B cell (primary cell): ENCODE data around the gene CHIT1. TPM values are rescaled to one million over a fixed set of nuclear protein-coding genes. Genes with fewer than 3 reads are reported as not detected.

Experiments used
- ATAC-seq: fragments of 200-7000 bp; cut with Tn5 transposase; one replicate; pipeline ENCODE4 v1.10.0; 2021; ENCODE audit warnings: low read depth, mild to moderate bottlenecking, moderate number of reproducible peaks, moderate library complexity
- CTCF ChIA-PET: fragments of 350-600 bp; sonication (Branson Sonifier 250); formaldehyde crosslinking; loops from one replicate; lab custom pipeline; 2021; ENCODE audit warnings: antibody characterized with exemption, inconsistent platforms; lab: Charles Lee
- POLR2A ChIA-PET: fragments of 350-600 bp; sonication (Branson Sonifier 250); formaldehyde crosslinking; loops from one replicate; lab custom pipeline; 2021; ENCODE audit warnings: antibody characterized with exemption; lab: Charles Lee
- DNase-seq: peaks from one replicate; pipeline ENCODE4 v3.0.0; 2013
- H2AFZ ChIP-seq: 2 replicates; pipeline ENCODE4 v1.6.1; 2012; ENCODE audit warnings: mild to moderate bottlenecking, low read depth, low read length; ENCODE audit not compliant: insufficient read depth, poor library complexity, severe bottlenecking
- H3K27ac ChIP-seq, 2 donors: 1 replicate in 1 of 2; 2 replicates in 1 of 2; pipeline ENCODE4 v1.5.1; 2012 to 2013; ENCODE audit warnings: low read length in 2 of 2, mild to moderate bottlenecking in 2 of 2, moderate library complexity in 1 of 2
- H3K27me3 ChIP-seq, 4 experiments: fragments of 200-600 bp in 1 of 4; sonication (generic) in 1 of 4; replicated peaks in 1 of 4; 1 replicate in 2 of 4; 2 replicates in 2 of 4; pipeline versions ENCODE4 v1.6.1 to v1.7.0; 2013 to 2016; ENCODE audit warnings: low read length in 3 of 4, mild to moderate bottlenecking in 2 of 4, mixed read lengths in 1 of 4, moderate library complexity in 1 of 4; ENCODE audit not compliant: insufficient read depth in 4 of 4, control insufficient read depth in 3 of 4; ENCODE audit errors: control extremely low read depth in 1 of 4
- H3K36me3 ChIP-seq, 2 experiments: replicated peaks in 1 of 2; 1 replicate in 1 of 2; 2 replicates in 1 of 2; pipeline versions ENCODE4 v1.6.1 to v1.7.1; 2013; ENCODE audit warnings: low read length in 1 of 2; ENCODE audit not compliant: insufficient read depth in 2 of 2, control insufficient read depth in 1 of 2; ENCODE audit errors: control extremely low read depth in 1 of 2, extremely low read depth in 1 of 2
- H3K4me1 ChIP-seq, 2 donors: fragments of 200-600 bp in 1 of 2; sonication (generic) in 1 of 2; 1 replicate in 1 of 2; 2 replicates in 1 of 2; pipeline versions ENCODE4 v1.5.1 to v1.6.1; 2013 to 2017; ENCODE audit warnings: low read length in 2 of 2; ENCODE audit not compliant: control insufficient read depth in 2 of 2, insufficient read depth in 2 of 2
- H3K4me2 ChIP-seq: replicated peaks from 2 replicates; pipeline ENCODE3; 2012; ENCODE audit warnings: mild to moderate bottlenecking, low read depth, low read length; ENCODE audit not compliant: poor library complexity, severe bottlenecking
- H3K4me3 ChIP-seq, 5 experiments: fragments of 200-600 bp in 1 of 5; sonication (generic) in 1 of 5; 1 replicate in 3 of 5; 2 replicates in 2 of 5; pipeline versions ENCODE4 v1.5.1 to v1.7.0; 2011 to 2016; ENCODE audit warnings: low read length in 4 of 5, mild to moderate bottlenecking in 4 of 5, low read depth in 2 of 5, control low read depth in 1 of 5, moderate library complexity in 1 of 5; ENCODE audit not compliant: insufficient read depth in 1 of 5; ENCODE audit errors: control extremely low read depth in 1 of 5, extremely low read depth in 1 of 5
- H3K79me2 ChIP-seq: fragments of 200-600 bp; sonication (generic); one replicate; pipeline ENCODE4 v1.6.0; 2016; ENCODE audit warnings: low read length; ENCODE audit not compliant: control insufficient read depth, insufficient read depth
- H3K9ac ChIP-seq: fragments of 200-600 bp; sonication (generic); 2 replicates; pipeline ENCODE4 v1.6.1; 2017; ENCODE audit warnings: mild to moderate bottlenecking, low read length, moderate library complexity
- H3K9me3 ChIP-seq, 3 donors: one replicate each; pipeline versions ENCODE4 v1.6.1 to v1.7.1; 2013; ENCODE audit warnings: low read length in 2 of 3; ENCODE audit not compliant: control insufficient read depth in 2 of 3, insufficient read depth in 1 of 3; ENCODE audit errors: control extremely low read depth in 1 of 3
- H4K20me1 ChIP-seq: 2 replicates; pipeline ENCODE4 v1.6.0; 2012; ENCODE audit warnings: mild to moderate bottlenecking, low read length; ENCODE audit not compliant: insufficient read depth, control insufficient read depth, poor library complexity, severe bottlenecking
- H3K27ac Mint-ChIP-seq: one replicate; pipeline ENCODE4 v1.8.0; 2021; ENCODE audit warnings: mixed read lengths
- H3K27me3 Mint-ChIP-seq: one replicate; pipeline ENCODE4 v1.8.0; 2021; ENCODE audit warnings: mixed read lengths
- H3K4me1 Mint-ChIP-seq: one replicate; pipeline ENCODE4 v1.8.0; 2021; ENCODE audit warnings: mixed read lengths
- H3K4me3 Mint-ChIP-seq: one replicate; pipeline ENCODE4 v1.8.0; 2021; ENCODE audit warnings: mixed read lengths
- H3K9me3 Mint-ChIP-seq: one replicate; pipeline ENCODE4 v1.8.0; 2022; ENCODE audit warnings: mixed read lengths; ENCODE audit not compliant: insufficient read depth
- EZH2 ChIP-seq: IDR thresholded peaks from 2 replicates; pipeline ENCODE4 v1.6.1; 2012; ENCODE audit warnings: borderline replicate concordance, low read depth, mild to moderate bottlenecking, moderate library complexity, low read length; ENCODE audit not compliant: insufficient read depth, poor library complexity, severe bottlenecking
- WGBS: methylation state at CpG from one replicate; pipeline ENCODE4 v1.1.5; 2013; ENCODE audit warnings: missing lambda C conversion rate; ENCODE audit not compliant: insufficient coverage; 5-methylcytosine and 5-hydroxymethylcytosine counted together
- intact Hi-C: fragments of 100-400 bp; cut with micrococcal nuclease; formaldehyde crosslinking; loops from one replicate; pipeline ENCODE4 v1.10.0; 2022
- polyA plus RNA-seq: library from polyadenylated mRNA; depleted of rRNA; stranded (reverse); fragments of >200 nt; gene quantifications from 2 replicates; pipeline ENCODE4 v1.2.3, GENCODE V29; 2012
- total RNA-seq, 2 donors: library from RNA; stranded (reverse); fragments of 120-200 nt in 1 of 2; gene quantifications; 1 replicate in 1 of 2; 2 replicates in 1 of 2; pipeline versions ENCODE4 v1.2.3 to v1.2.4, GENCODE V29; 2013 to 2022
- TF ChIP-seq, protein P1 (sequence below): fragments of 200-600 bp; IDR thresholded peaks from one replicate; pipeline ENCODE4 v1.8.0; 2022; ENCODE audit warnings: antibody characterized with exemption, mild to moderate bottlenecking

CHIT1 gene
- total and polyA plus RNA-seq, 2 donors (not counting 1 experiment from before 2014, with no cell fraction given), result 2.0 to 8.2 TPM

DNA sequence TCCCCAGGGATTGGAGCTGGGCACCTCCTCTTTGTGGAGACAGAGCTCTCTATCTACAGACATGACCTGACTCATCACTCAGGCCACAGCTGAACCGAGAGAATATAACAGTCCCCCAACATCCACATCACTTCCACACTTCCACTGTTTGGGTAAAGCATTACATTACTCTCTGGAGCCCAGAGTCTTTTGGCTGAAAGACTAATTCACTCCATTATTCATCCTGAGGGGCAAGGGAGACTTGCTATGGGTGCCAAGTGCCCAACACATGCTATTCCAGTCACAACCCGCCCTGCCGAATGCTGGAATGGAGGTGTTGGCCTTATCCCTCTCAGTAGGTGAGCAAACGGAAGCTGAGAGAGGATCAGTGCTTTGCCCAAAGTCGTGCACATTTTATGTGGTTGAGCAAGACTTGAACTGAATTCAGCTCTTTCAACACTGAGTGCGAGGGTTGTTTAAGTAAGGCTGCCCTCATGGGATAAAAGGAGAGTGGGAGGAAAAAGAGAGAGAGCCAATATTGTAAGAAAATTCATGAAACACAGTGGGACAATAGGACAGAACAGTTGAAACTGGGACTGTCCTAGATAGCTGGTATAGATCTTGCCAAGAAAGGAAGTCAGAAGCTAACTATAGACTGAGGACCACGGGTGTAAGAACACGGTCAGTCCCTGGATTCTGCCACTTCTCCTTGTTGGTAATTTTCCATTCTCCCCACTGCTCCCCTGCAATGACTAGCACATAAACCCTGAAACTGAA lies 29.5 kb downstream of the CHIT1 start:
- Histone ChIP-seq H3K4me3 (no peak overlapping the region), H3K9me3 (no peaks in the 10 kb centered on the region), H2AFZ (no peak overlapping the region), H4K20me1 (no peaks in the 10 kb centered on the region), H3K9ac (no peak overlapping the region), H3K27ac (no peak overlapping the region), H3K4me1 (no peaks in the 10 kb centered on the region), H3K36me3 (no peaks in the 10 kb centered on the region), H3K4me2 (no peak overlapping the region), H3K79me2 (no peaks in the 10 kb centered on the region), H3K27me3 (peaks cover 0 to 5% (median 2%) of the 10 kb centered on the region in 4 experiments)
- no peak for TF ChIP-seq EZH2
- TF ChIP-seq, protein P1, sequence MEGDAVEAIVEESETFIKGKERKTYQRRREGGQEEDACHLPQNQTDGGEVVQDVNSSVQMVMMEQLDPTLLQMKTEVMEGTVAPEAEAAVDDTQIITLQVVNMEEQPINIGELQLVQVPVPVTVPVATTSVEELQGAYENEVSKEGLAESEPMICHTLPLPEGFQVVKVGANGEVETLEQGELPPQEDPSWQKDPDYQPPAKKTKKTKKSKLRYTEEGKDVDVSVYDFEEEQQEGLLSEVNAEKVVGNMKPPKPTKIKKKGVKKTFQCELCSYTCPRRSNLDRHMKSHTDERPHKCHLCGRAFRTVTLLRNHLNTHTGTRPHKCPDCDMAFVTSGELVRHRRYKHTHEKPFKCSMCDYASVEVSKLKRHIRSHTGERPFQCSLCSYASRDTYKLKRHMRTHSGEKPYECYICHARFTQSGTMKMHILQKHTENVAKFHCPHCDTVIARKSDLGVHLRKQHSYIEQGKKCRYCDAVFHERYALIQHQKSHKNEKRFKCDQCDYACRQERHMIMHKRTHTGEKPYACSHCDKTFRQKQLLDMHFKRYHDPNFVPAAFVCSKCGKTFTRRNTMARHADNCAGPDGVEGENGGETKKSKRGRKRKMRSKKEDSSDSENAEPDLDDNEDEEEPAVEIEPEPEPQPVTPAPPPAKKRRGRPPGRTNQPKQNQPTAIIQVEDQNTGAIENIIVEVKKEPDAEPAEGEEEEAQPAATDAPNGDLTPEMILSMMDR, result no peak
- POLR2A ChIA-PET, result no interaction called here
- WGBS, result 75% methylated on average over 8 of the region's 8 CpGs
- no peak overlapping the region for H3K4me3 Mint-ChIP-seq
- CTCF ChIA-PET, result interaction anchor here (1.5 kb wide), 1 partner anchor 17 kb away, joined by 7 read pairs; no protein-coding TSS in a partner anchor
- intact Hi-C loops, result no loop called here
- no peak overlapping the region for H3K27ac Mint-ChIP-seq
- no peak for DNase-seq
- no peaks in the 10 kb centered on the region for H3K9me3 Mint-ChIP-seq
- H3K27me3 Mint-ChIP-seq, result peaks cover 44% of the 10 kb centered on the region
- no peaks in the 10 kb centered on the region for H3K4me1 Mint-ChIP-seq
- ATAC-seq, result no peak

DNA sequence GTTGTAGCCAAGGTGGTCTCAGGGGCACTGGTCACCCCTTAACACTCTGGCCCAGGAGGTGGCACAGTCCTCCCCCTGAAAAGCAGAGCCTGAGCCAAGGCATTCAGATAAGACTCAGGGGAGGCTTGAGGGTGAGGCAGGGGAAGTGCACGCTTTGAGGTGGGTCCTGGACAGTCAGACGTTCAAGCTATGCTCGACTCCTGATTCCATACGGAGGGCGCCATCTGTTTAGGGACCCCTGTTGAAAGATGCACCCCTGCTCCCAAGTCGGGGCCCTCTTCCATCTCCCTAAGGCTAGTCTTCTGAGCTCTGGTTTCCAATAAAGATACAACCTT lies 30.0 kb downstream of the CHIT1 start:
- ChIA-PET POLR2A (no interaction called here), CTCF (no interaction called here)
- Mint-ChIP-seq H3K4me3 (no peak overlapping the region), H3K9me3 (no peaks in the 10 kb centered on the region), H3K4me1 (no peaks in the 10 kb centered on the region), H3K27ac (no peak overlapping the region), H3K27me3 (peaks cover 44% of the 10 kb centered on the region)
- H3K27ac ChIP-seq, result no peak overlapping the region
- no peaks in the 10 kb centered on the region for H3K36me3 ChIP-seq
- no peaks in the 10 kb centered on the region for H3K9me3 ChIP-seq
- H3K4me3 ChIP-seq, result no peak overlapping the region
- peaks cover 0 to 9% (median 1%) of the 10 kb centered on the region in 4 experiments for H3K27me3 ChIP-seq
- H3K79me2 ChIP-seq, result no peaks in the 10 kb centered on the region
- intact Hi-C loops, result no loop called here
- WGBS, result 93% methylated on average over 6 of the region's 6 CpGs
- no peak overlapping the region for H2AFZ ChIP-seq
- no peak overlapping the region for H3K4me2 ChIP-seq
- DNase-seq (no peak), ATAC-seq (no peak)
- TF ChIP-seq, protein P1, result no peak
- TF ChIP-seq EZH2, result no peak
- H3K9ac ChIP-seq, result no peak overlapping the region
- H4K20me1 ChIP-seq, result no peaks in the 10 kb centered on the region
- H3K4me1 ChIP-seq, result no peaks in the 10 kb centered on the region
